Stimulated activated CD4-positive, alpha-beta T cell treated with anti-CD3 and anti-CD28 coated beads, Interleukin-12 subunit alpha, Interleukin-12 subunit beta, amount 100 ng/mL, for 48 hours (primary cell): ENCODE results near the gene ZNRF1.
"Not testable (repeated sequence)": the region's sequence is repeated elsewhere in the genome, so short reads cannot be mapped to it uniquely, and the experiment has no call there.

ENCODE experiments used
- DNase-seq, 3 donors: peaks; one replicate each; pipeline ENCODE4 v3.0.0-alpha.2; 2020; ENCODE audit warnings: low read depth in 2 of 3, low spot score in 1 of 3

ZNRF1 gene

GRCh38 chr16:75000481-75001081 is 1.8 kb downstream of the ZNRF1 start:
- no peak for DNase-seq

GRCh38 chr16:75002474-75002873 is 3.6 kb downstream of the ZNRF1 start:
- DNase-seq, result no peak

GRCh38 chr16:75003931-75004330 is 5.1 kb downstream of the ZNRF1 start:
- no peak for DNase-seq

- DNase-seq, result no peak
Measured at GRCh38 chr16:75004460-75004859, 5.6 kb downstream of the ZNRF1 start.

- no peak for DNase-seq
Measured at GRCh38 chr16:75005697-75006096, 6.9 kb downstream of the ZNRF1 start.

GRCh38 chr16:75007443-75007842 is 8.6 kb downstream of the ZNRF1 start:
- no peak for DNase-seq

GRCh38 chr16:75010427-75010826 is 11.6 kb downstream of the ZNRF1 start:
- DNase-seq, result no peak

GRCh38 chr16:75011634-75012307 is 12.9 kb downstream of the ZNRF1 start:
- peak in 2 of 3 donors; percentile 34 to 59 for DNase-seq

GRCh38 chr16:75012380-75013081 is 13.7 kb downstream of the ZNRF1 start:
- no peak for DNase-seq

- not testable (repeated sequence) for DNase-seq
Measured at GRCh38 chr16:75013123-75013522, 14.3 kb downstream of the ZNRF1 start.

GRCh38 chr16:75014318-75014717 is 15.5 kb downstream of the ZNRF1 start:
- DNase-seq, result no peak

GRCh38 chr16:75016451-75017081 is 17.7 kb downstream of the ZNRF1 start:
- not testable (repeated sequence) for DNase-seq

GRCh38 chr16:75017670-75018525 is 19.1 kb downstream of the ZNRF1 start:
- DNase-seq, result no peak

GRCh38 chr16:75019007-75019406 is 20.2 kb downstream of the ZNRF1 start:
- no peak for DNase-seq

GRCh38 chr16:75019586-75019985 is 20.8 kb downstream of the ZNRF1 start:
- DNase-seq, result no peak

- DNase-seq, result no peak
Measured at GRCh38 chr16:75021410-75021809, 22.6 kb downstream of the ZNRF1 start.

GRCh38 chr16:75022567-75022966 is 23.7 kb downstream of the ZNRF1 start:
- DNase-seq, result no peak

GRCh38 chr16:75023009-75023408 is 24.2 kb downstream of the ZNRF1 start:
- DNase-seq, result no peak

- no peak for DNase-seq
Measured at GRCh38 chr16:75024182-75024581, 25.4 kb downstream of the ZNRF1 start.

GRCh38 chr16:75024594-75024993 is 25.8 kb downstream of the ZNRF1 start:
- DNase-seq, result no peak

GRCh38 chr16:75025761-75026160 is 26.9 kb downstream of the ZNRF1 start:
- no peak for DNase-seq
